SW480 (cell line): ENCODE data around the gene RPTOR.

Source experiments
- DNase-seq: peaks from one replicate; pipeline ENCODE4 v3.0.0-alpha.2; 2016; ENCODE audit warnings: low spot score

Gene RPTOR

DNA sequence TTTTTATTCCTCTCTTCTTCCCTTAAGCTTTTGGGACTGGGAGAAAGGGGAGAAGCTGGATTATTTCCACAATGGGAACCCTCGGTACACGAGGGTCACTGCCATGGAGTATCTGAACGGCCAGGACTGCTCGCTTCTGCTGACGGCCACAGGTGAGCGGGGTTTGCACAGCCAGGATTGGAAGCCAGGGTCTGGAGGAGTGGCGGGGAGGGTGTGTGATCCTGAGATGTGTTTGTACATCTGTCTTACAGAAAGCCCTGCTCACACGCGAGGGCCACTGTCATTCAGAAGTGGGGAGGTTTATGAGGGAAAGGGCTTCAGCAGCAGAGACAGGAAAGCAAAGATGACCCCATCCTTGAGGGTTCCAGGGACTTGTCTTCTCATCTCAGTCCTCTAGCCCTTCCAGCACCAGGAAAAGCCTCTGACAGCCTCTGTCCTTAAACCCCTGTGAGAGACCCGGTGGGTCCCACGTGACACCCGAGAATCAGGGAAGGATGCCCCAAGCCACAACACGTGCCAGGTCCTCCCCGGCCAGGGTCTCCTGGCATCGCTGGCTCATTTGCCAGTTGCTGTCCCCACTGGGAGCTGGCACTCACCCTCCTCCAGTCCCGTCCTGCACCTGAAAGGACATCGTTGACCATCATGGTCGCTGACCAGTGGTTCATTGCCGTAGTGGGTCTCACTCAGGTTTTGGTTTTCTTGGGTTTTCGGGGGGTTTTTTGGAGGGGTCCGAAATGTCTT lies 402.7 kb downstream of the RPTOR start:
- DNase-seq: no peak

DNA sequence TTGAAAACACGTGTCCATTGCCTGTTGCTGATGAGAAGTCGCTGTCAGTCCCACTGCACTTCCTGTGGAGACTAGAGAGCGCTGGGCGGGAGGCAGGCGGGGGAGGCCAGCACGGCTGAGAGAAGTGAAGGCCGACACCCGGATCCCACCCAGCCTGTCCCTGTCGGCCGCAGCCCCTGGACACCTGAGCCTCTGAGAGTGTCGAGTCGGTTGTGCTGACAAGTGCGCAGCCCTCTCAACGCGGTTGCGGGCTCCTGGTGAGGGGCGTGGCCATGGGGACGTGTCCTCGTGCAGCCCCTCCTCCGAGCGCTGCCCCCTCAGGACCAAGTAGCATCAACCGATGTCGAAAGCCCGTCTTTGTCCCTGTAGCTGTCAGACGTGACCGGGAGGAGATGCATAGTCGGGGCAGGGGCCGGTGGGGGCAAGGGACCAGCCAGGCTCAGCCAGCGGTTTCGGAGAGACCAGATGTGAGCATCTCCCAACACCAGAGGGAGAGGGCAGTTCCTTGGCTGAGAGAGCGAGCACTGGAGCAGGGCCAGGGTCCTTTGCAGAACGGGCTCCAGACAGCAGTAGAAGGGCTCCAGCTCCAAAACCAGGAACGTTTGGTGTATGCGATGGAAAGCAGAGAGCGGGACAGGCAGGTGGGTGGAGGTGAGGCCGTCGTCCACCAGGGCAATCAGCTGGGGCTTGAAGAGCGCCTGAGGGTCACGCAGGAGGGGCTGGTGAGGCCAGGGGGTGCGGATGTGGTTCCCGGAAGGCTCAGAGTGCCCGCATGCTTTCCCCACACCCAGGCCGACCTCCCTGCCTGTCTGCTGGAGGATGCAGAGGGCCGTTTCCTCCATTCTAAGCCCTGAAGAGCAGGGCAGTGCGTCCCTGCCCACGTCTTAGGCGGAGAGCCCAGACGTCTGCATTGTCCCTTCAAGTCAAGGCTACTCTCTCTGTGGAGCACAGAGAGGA lies 403.7 kb downstream of the RPTOR start:
- DNase-seq: no peak

DNA sequence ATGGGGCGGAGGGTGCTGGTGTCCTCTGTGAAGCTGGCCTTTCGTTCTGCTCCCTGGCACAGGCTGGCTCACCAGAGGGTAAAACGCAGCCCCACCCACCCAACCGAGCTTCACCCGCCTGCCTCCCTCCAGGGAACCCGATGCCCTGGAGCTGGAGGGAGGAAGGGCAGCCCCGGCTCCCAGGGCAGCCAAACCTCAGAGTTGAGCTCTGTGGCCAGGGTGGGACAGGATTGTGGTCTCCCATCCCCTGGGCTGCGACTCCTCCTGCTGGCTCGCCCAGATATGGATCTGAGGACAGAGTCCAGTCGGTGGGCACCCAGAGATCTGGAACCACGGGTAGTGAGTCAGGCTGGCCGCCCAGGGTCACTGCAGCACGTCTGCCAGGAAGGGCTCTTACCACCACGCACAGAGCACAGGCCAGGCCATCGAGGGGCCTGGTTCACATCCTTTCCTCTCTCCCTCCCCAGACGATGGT lies 404.4 kb downstream of the RPTOR start:
- no peak for DNase-seq

DNA sequence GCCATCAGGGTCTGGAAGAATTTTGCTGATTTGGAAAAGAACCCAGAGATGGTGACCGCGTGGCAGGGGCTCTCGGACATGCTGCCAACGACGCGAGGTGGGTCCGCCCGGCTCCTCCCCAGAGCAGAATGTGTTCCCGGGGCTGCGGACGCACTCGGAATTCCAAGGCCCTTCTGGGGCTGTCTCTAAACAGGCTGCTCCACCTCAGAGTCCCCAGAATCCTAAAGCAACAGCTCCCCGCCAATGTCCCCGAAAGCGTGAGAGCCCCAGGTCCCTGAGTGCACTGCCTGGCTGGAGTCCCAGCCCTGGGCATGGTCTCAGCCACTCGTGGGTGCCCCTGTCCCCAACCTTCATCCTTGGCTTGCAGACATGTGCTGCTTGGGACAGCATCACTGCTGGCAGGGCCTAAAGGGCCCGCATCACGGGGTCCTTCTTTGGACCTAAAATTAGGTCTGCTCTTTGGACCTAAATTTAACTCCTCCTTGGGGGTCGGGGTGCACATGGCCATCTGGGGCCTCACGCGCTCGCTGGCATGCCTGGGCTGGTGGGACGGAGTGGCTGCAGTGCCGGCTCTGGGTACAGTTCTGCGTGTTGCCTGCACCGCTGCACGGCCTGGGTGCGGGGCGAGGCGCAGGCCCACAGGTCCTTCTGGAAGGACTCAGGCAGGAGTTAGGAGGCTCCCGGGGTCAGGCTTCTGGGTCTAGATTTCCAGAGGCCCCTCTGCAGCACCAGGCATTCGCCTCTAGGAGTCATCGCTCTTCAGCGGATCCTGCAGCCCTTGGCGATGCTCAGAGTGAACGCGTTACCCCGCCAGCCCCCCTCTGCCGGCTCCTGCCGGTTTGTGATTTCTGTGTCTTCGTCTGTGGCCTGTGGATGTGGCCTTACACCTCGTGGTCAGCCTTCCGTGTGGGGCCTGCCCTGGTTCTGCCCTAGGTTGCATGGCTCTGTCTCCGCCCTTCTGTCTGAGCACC lies 405.1 kb downstream of the RPTOR start:
- DNase-seq: no peak

DNA sequence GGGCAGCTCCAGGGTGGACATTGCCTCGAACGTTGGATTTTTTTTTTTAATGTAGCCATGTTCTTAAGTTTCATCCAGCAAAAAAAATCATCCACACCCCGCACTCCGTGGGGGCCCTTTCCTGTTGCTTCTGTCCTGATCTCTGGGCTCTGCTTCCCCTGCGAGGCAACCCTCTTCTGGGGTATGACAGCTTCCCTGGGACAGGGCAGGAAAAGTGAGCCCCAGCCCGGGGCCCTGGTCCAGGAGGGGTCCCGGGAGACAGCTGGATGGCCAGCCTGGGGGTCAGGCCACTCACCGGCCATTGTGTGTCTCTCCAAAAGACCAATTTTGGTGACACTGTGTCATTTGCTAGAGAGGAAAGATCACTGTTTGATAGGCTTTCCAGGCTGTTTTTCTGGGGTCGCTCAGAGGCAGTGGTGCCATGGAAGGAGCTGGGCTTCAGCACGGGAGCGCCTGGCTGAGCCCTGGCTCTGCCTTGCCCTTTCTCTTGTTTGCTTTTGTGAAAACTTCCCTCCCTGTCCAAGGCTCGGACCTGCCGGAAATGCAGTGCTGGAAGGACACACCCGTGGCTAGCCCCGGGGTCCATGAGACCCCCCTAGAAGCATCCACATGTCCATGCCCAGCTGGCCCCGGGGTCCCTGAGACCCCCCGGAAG lies 406.0 kb downstream of the RPTOR start:
- no peak for DNase-seq

DNA sequence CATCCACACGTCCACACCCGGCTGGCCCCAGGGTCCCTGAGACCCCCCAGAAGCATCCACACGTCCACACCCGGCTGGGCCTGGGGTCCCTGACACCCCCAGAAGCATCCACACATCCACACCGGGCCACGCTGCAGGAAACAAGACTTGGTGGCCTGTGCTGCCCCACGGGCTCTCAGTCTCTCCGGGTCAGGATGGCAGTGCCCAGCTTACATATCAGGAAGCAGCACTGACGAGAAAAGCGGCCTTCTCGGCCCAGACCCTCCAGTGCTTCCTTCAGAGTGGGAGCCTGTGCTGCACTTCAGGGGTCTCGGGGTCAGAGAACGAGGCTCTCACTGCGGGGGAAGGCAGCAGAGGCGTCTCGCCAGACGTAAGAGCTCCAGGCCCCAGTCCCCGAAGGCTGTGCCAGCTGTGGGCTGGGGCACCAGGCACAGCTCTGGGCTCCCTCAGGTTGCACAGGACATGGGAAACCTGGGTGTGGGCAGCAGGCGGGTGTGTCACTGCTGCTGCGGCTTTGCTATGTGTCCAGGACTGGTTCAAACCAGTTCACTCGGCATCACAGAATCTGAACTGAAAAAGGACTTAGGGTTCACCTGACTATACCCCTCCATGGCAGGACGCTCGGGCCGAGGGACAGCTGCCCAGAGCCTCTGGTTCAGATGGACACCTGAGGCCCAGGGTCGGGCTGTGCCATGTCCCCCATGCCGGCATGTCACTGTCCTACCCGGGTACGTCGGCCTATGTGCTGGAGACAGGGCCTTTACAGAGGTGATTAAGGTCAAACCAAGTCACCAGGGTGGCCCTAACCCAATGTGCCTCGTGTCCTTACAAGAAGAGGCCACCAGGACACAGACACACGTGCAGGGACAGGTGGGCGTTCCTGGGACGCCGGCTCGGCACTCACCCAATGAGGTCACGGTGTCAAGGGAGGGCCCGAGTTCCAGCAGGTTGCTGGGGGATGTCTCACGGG lies 406.8 kb downstream of the RPTOR start:
- peak; percentile 14 for DNase-seq

DNA sequence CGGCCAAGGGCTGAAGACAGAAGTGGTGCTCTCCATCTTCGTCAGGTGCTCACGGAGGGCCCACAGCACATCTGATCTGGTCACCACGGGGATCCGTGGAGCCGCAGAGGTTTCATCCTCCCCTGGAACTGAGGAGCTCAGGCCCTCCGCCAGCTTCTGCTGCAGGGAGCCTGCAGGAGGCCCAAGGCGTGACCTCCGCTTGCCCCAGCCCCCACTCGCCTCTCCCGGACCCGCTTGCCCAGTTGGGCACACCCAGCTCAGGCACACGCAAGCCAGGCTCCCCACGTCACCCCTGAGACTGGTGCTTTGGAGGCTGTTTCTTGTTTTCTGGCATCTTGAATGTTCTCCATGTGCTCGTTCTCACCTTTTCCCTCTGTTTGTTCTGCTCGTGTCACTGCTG lies 407.7 kb downstream of the RPTOR start:
- no peak for DNase-seq

DNA sequence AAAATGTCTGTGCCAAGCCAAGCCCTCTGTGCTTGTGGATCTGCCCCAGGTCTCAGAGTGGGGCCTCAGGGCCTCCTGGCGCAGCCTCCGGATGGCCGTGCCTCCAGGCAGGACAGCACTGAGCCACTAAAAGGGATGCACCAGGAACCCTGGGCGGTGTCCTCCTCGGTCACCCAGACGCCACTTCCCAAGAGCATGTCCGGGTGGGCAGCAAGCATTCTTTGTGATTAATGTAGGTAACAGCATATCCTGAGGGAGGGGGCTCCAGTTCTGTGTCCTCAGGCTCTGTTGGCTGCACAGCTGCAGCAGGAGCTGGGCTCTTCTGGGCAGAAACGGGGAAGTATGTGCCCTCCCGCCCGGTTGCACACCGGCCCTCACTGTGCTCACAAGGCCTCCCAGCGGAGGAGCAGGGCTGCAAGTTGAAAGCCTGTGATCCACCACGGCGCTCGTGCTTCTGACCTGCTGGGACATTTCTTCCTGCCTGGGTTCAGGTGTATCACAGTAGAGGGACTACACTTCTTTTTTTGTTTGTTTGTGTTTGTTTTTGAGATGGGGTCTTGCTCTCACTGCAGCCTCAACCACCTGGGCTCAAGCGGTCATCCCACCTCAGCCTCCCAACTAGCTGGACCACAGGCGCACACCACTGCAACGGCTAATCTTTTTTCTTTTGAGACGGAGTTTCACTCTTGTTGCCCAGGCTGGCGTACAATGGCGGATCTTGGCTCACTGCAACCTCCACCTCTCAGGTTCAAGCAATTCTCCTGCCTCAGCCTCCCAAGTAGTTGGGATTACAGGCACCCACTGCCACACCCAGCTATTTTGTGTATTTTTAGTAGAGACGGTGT lies 409.1 kb downstream of the RPTOR start:
- DNase-seq: no peak

DNA sequence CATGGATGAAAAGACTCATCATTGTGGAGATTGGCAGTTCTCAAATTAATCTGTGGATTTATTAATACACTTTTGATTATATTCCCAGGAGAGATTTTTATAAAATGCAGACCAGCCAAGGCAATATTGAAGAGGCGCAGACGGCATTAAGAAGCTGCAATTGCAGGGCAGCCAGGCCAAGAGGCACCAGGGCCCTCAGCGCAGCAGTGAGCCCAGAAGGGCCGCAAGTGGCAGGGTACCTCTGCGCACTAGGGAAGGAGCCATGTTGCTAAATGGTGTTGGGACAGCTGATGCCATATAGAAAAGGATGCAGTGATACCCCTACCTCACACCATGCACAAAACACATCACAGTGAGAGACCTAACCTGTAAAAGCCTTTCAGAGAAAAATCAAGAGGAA lies 410.4 kb downstream of the RPTOR start:
- no peak for DNase-seq

DNA sequence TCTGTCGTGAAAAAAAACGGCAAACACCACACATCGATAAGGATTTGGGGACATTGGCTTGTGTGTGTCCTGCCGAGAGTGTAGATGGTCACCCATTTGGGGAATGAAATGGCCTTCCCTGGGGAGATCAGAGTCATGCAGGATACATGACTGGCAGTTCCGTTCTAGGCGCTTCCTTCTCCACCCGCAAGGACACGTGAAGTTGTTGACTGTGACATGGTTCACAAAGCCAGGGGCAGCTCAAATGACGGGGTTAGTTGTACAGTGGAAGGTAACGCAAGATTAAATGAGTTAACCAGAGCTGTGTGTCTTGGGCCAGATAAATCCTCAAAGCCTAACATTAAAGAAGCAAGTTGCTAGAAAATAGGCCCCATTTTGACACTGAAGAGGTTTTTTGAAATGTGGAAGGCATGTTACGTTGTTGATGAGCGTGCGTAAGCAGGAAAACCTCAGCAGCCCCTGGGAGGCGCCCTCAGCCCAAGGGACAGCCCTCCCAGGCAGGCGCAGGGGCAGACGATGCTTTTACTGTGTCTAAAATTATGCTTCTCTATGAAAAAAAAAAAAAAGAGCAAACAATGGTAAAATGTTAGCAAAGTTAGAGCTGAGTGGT lies 411.1 kb downstream of the RPTOR start:
- no peak for DNase-seq

DNA sequence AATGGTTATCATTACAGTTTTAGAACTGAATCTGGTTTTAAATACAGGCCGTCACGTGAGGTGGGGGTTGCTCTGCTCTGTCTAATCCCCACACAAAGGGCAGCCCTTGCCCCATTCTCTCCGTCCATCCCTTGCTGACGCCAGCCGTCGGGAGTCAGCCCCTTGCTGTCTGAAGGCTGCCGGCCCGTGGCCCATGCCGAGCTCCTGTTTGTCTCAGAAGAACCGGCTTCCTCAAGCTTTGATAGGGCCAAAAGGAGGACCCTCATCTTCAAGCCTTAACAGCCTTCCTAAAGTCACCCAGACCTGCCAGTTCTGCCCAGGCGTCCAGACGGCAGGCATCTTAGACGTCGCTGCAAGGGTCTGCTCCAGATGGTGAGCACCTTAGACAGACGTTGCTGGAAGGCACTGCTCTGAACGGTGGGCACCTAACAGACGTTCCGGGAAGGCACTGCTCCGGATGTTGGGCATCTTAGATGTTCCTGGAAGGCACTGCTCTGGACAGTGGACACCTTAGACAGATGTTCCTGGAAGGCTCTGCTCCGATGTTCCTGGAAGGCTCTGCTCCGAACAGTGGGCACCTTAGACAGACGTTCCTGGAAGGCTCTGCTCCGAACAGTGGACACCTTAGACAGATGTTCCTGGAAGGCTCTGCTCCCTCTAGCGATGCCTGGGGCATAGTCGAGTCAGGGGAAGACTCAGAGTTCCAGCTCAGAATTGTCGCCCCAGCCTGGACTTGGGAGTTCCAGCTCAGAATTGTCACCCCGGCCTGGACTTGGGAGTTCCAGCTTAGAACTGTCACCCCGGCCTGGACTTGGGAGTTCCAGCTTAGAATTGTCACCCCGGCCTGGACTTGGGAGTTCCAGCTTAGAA lies 411.9 kb downstream of the RPTOR start:
- DNase-seq: no peak

DNA sequence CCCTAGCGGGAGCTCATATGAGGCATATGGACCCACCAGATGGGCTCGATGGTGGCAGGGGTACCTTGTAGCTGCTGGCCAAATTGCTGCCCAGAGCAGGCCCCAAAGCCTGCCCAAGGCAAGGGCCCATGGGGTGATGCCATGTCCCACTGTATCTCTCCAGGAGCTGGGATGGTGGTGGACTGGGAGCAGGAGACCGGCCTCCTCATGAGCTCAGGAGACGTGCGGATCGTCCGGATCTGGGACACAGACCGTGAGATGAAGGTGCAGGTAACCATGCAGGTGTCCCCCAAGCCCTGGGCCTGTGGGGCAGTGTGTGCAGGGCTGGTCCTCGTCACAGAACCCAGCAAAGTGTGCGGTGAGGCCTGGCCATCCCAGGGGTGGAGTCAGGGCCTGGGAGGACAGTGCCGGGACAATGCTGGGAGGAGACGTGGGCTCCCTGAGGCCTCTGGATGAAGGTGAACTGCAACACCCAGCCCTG lies 412.9 kb downstream of the RPTOR start:
- DNase-seq: no peak

DNA sequence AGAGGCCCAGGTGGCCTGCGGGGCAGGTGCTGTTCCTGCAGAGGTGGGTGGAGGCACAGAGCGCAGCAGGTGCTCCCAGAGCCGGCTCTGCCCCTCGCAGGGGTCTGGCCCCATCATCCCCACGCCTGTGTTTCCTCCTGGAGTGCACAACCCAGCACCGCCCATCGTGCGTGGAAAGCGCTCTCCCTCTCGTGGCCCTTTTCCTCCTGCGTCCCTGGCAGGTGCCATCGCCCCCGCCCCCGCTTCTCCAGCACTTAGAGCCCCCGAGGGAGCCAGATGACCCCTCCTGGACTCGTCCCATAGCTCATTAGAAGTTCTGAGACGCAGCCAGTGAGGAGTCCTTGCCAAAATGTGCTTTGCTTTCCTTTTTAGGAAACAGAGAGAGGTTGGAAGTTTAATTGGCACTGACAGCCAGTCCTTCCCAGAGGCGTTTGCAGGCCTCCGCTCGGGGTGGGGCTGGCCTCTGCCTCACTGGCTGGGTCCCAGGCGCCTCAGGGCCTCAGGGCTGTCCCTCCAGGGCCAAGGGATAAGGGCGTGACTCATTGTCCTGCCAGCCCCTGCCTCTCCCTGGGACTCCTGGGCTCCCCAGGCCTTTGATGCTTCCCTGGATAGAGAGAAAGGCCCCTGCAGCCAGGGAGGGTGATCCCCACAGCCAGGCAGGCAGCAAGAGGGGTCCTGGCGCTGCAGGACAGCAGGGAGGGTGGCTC lies 414.8 kb downstream of the RPTOR start:
- no peak for DNase-seq

DNA sequence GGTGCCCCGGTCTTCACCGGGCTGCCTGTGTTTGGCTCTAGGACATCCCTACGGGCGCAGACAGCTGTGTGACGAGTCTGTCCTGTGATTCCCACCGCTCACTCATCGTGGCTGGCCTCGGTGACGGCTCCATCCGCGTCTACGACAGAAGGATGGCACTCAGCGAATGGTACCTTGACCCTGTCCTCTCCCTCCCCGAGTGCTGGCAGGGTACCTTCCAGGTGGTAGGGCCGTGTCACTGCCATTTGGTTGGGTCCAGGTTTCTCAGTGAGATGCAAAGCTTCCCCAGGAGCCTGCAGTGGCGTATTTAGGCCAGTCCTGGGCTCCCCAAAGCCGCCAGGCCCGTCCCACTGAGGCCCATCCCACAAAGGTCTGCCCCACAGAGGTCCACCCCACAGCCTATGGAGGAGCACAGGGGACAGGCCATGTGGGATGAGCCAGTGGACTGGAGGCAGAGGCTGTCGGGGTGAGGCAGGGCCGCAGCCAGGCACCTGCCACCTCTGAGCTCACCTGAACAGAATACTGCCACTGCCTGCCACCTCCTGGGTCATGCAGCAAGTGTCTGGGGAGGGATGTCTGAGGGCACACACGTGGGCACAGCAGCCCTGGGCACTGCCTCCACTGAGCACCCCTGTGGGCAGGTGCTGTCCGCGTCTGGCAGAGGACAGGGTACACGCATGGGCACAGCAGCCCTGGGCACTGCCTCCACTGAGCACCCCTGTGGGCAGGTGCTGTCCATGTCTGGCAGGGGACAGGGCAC lies 415.6 kb downstream of the RPTOR start:
- no peak for DNase-seq

DNA sequence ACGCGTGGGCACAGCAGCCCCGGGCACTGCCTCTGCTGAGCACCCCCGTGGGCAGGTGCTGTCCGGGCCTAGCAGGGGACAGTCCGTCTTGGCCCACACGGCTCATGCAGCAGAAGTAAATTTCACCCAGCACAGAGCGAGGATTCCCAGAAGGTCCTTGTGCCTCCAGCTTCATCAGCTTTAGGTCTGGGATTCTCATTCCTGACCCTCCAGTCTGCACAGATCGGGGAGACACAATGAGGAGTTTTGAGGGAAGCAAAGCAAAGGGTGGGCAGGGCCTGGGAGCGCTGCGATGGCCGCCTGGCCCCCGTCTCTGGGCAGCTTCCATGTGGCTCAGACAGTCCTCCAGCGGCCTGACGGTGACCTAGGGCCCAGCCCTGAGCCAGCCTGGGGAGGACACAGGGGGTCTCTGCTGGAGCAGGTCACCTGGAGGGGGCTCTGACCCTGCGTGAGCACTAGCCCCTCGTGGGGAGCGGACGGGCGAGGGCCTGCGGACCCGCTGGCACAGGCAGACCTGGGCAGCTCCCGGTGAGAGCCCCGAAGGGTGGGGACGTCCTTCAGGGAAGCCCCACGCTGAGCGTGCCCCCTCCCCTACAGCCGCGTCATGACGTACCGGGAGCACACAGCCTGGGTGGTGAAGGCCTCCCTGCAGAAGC lies 416.3 kb downstream of the RPTOR start:
- no peak for DNase-seq
